Middle frontal gyrus (tissue), 1 donor: ENCODE data around the gene TMEM72.
A peak's percentile ranks its signal among the peaks of the same experiment; 100 is the strongest.

Experiments used
- DNase-seq: peaks from one replicate; pipeline ENCODE4 v3.0.0-alpha.2; 2015; ENCODE audit warnings: low spot score; ENCODE audit errors: extremely low spot score

TMEM72 gene

DNA sequence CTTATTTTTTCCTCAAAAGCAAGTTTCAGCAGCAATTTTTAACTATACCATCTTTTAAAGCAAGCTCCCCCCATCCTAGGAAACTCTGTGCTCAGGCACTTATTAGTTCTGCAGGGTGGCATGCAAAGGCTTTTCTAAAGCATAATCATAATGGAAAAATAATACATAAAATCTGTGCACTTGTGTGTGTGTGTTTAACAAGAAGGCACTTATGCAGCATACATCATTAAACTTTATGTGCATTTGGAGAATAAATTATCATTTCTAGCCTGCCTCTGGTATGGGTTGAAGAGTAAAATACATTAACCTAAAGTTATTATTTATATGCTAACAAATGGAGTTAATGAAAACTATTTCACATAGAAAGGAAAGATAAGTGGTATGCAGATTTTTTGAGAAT is 42.9 kb downstream of the TMEM72 start:
- DNase-seq, result no peak

DNA sequence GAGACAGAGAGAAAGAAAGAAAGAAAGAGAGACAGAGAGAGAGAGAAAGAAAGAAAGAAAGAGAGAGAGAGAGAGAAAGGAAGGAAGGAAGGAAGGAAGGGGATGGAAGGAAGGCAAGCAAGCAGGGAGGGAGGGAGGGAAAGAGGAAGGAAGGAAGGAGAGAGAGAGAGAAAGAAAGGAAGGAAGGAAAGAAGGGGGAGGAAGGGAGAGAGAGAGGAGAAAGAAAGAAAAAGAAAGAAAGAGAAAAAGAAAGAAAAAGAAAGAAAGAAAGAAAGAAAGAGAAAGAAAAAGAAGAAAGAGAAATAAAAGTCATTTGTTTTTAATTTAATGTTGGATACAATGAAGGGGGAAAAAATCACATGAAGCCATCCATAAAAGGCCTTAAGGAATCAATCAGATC is 43.8 kb downstream of the TMEM72 start:
- no peak for DNase-seq

DNA sequence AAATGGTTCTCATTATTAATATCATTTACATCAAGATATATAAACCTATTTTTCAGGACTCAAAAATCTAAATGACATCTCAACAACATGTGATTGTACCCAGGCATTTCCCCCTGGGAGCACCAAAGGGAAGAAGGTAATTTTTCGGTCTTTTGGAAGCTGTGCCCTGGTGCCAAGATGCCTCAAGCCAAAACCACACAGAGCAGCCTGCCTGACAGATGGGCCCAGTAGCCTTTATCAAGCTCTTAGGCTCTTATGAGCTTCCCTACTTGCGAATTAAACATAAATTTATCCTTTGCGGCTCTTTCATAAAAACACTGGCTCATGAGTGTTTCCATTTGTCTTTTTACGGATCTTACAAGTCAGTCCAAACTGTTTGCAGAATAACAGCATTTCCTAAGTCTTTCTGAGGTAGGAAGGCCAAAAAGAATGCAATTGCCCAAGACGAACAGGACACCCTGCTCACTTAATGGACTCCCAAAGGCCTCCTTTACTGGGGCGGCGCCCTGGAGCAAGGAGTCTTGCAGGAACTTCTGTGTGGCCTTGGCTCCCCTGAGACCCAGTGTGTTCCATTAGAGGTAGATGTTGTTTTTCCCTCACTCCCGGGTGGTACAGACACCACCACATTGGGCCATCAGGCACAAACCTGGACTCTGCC is 44.4 kb downstream of the TMEM72 start:
- no peak for DNase-seq

- DNase-seq, result no peak
Observed at GRCh38 chr10:44956226-44956625, 45.1 kb downstream of the TMEM72 start.

- no peak for DNase-seq
Observed at GRCh38 chr10:44956717-44957706, 45.9 kb downstream of the TMEM72 start.

DNA sequence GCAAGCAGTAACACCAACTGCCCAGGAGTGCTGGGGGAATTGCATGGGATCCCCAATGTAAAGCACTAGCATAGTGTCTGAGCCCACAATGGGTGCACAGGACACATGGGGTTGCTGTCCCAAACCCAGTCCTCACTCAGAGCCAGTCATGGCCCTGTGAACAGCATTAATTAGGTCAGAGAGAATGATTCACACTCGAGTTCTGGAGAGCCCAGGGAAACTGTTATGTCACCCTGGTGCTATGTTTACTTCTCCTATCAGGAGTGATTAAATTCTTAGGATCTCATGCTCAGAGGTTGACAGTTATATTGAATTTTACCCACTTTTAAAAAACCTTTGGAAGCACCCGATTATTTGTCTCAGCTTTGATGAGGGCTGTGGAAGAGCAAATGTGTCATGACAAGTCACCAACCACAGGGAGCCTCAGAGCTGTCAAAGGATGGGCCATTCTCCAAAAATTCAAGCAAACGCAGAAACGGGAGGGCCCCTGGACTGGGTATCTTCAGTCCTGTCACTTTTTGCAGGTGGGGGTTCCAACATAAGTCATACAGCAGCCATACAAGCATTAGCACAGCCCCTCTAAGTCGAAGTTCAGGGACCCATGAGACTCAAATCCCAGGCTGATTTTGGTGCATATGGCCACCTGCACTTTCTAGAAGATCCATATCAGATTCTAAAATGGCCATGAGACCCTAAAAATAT is 47.2 kb downstream of the TMEM72 start:
- no peak for DNase-seq

DNA sequence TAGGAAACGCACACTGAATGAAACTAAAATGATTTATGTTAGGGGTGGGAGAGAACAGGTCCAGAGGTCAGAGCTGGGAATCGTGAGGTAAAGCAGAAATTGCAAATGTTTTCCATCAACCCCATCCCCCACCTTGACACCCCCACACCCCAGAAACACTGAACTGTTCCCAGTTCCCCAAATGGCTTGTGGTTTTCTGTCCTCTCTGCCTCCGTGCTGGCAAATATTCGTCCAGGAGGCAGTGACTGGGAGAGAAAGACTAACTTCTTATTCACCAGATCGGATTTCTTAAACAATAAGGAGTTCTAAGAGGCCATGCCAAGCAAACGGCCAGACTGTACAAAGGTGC is 47.7 kb downstream of the TMEM72 start:
- no peak for DNase-seq

- DNase-seq, result peak; percentile 70
Observed at GRCh38 chr10:44959247-44960087, 48.3 kb downstream of the TMEM72 start, which contains the start of gene RASSF4. Gene RASSF4 (plus strand): TSS chr10:44959802. CDS start chr10:44970203, 10,401 bp downstream.

GRCh38 chr10:44960088-44960460 is 48.9 kb downstream of the TMEM72 start:
- DNase-seq, result no peak

DNA sequence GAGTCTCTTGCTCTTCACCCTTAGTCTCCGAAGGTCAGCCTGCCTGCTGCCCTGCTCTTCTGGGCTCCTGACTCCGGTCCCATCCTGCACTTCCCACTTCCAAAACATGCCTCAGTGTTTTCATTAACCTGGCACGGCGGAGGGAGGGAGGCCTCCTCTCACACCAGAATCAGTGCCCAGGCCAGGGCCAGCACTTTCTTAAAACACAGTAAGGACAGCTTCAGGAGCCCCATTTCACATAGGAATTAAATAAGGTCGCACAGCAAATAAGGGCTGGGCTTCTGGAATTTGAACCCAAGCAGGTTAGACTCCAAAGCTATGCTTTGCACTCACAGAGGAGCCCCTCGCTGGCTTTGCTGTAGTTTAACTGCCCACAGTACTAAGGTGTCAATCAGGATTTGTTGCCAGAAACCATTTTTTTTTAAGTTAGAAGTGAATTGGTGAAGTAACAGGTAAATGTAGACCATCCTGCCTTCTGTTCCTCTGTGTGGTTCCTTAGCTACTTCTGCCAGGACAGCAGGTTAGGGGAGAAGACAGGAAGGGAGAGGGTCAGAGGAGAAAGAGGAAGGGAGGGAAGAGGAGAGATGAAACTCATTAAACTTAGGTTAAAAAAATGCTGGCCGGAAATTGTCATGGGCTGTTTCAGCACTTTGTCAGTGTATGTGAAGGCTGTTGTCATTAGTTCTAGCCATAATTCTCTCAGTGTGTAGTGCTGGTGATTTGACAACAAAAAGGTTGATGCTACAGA is 49.5 kb downstream of the TMEM72 start:
- no peak for DNase-seq

- no peak for DNase-seq
Observed at GRCh38 chr10:44961230-44961571, 50.1 kb downstream of the TMEM72 start.

DNA sequence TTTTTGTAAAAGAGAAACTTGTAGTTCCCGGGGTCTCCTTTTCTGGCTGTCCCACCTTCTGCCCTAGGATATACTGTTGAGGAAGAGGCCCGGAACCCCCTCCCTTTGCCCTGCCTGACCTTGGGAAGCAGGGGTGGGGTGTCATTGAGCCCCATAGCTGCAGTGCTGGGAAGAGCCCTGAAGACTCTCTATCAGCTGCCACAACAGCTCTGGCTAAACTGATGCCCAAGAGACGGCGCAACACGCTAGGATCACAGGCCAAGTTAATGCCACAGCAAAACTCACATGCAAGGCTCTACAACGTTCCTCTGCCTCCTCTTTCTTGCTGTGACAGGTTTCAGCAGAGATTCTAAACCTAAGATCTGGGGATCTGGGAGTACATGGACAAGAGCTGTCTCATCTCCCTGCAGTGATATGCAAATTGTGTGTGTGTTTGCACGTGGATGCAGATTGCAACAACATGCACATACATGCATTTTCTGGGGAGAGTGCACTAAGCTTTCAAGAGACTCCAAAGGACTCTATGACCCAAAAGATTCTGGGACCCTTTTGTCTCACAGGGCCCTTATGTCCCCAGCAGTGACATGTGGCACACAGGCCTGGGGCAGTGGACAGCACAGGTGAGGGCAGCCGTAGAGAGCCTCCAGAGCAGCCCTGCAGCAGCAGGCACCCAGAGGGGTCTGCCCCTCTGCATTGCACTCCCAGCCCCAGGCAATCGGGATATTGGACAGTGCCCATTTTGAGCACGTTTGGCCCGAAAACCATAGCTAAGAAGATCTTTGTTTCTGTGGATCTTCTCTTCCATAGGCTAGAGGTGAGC is 51.0 kb downstream of the TMEM72 start:
- DNase-seq, result no peak

DNA sequence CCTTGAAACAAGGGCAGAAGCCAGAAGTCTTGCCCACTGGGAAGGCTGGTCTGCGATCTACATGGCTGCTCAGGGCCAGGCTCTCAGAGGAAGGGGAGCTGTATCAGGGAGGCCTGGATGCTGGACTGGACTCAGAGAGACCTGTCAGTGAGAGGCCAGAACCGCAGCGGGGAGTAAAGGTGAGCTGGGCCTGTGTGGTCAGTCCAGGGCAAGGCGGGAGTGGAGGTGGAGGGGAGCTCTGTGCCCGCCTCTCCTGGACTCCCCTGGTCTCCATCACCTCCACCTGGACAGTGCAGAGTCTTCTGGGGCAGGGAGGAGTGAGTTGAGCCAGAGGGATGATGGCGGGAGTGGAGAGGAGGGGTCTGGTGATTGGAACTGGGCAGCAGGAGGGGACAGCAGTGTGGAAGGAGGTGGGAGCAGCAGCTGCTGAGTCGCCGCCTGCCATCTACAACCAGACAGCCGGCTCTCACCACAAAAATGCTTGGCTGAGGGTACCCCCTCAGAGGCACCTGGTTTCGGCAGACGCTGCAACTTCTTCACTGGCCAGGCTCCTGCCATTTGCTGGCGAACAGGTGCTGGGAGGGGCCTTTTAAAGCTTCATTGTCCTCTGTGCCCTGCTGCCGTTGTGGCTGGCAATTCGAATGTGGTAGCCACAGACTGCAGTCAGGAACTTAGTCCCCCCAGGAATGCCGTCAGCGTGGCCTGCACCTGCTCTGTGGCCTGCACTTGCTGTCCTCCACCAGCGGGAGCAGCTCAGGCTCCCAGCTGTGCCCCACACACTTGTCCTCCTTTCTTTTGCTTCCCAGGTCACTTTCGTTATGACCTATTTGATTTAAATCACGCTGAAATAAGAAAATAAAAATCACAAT is 52.0 kb downstream of the TMEM72 start:
- no peak for DNase-seq

DNA sequence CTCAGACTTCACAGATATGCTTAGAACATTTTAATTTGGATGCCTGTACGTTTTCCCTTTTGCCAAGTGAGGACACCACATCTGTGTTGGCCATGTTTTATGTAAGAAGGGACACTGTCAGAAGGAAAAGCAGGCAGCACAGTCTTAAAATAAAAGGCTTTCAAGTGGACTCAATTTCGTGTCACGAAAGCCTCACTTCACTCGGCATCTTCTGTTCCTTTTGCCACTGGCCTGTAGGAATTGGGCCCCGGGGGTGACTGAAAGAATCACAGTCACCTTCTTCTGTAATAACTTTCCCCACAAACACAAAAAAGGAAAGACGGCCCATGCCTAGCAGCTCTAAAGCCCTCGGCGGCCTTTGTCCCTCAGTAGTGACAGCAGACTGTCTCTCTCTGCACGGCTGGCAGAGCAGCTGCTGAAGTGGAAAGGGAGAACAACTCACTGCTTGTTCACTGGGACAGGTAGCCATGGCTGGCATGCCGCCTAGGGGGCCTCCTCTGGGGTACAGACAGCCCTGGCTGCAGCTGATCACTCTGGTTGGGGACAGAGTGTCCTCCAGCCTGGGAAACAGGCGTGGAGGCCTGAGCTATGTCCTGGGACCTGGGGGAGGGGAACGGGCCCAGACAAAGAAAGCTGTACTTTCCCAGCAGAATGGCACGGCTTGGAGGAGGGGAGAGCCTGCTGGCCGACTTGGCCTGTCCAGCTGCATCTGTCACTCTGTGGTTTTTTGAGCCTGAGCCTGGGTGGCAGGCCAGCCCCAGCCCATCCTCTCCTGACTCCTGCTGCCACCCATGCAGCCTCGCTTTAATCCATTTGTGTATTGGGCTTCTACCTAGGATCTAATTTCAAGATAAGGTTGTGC is 52.9 kb downstream of the TMEM72 start:
- peak; percentile 72 for DNase-seq

DNA sequence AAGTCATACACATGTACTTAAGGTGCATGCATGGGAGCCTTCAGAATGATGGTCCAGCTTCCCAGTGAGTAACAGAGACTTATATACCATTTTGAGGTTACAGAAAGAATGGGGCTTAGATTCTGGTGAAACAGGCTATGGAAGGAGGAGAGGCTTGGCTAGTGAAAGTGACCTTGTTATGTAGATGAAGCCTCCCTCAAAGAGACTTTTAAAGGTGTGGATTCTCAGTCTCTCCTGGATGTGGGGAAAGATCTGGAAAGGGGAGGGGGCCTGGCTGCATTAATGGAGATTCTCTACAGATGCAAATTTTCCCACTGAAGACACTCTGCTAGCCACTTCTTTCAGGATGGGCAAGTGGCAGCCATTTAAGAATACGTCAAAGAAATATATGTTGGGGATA is 54.0 kb downstream of the TMEM72 start:
- DNase-seq, result no peak

DNA sequence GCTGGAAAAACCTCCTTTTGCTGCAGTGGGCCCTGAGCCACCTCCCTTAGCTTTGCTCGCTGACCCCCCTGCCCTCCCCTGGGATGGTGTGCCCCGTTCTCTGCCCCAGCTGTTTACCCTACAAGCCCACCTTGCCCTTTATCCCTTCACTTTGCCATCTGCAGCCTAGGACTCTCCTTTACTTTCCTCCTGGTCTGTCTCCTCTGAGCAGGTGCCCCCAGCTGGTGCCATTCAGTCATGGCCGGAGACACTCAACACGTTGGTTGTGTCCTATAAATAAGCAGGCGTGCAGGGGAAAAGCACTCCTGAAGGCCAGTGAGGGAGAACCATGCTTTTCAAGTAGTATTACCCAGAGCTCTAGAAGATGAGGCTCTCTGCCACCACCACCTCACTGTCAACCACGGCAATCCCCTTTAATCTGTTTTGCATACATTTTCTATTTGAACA is 54.5 kb downstream of the TMEM72 start:
- no peak for DNase-seq

- no peak for DNase-seq
Observed at GRCh38 chr10:44966129-44966815, 55.1 kb downstream of the TMEM72 start.
